Measurements from ENCODE around the gene PAK3.

PAK3 gene

GRCh38 chrX:111095974-111096895 is at the start of gene PAK3:
Gene PAK3 (plus strand): TSS chrX:111096191. CDS start chrX:111123104, 26,913 bp downstream.
- H3K4me3 ChIP-seq (IDR thresholded peaks at IDR 0.05; ENCODE audit: insufficient read depth, low read depth, low read length), result no peak within 1 kb of the TSS
- peak within 1 kb of the TSS; percentile 57; the same call in 1 of the 2 replicates for H2AFZ ChIP-seq (ENCODE audit: low read depth)
- no peak within 1 kb of the TSS for H3K27ac ChIP-seq
- H3K4me2 ChIP-seq, result peak within 1 kb of the TSS; percentile 24; the same call in 1 of the 2 replicates
- no peaks in the 10 kb centered on the region for H3K36me3 ChIP-seq (ENCODE audit: insufficient read depth)
- no peak for TF ChIP-seq CTCF (conservative IDR thresholded peaks at IDR 0.05; ENCODE audit: low read depth, low read length)
- H3K27me3 ChIP-seq (ENCODE audit: insufficient read depth, low read depth), result no peaks in the 10 kb centered on the region
- H3K4me1 ChIP-seq (ENCODE audit: low read depth, poor library complexity, severe bottlenecking), result no peaks in the 10 kb centered on the region
- no peaks in the 10 kb centered on the region for H3K79me2 ChIP-seq (ENCODE audit: insufficient read depth, low read depth)
- no peaks in the 10 kb centered on the region for H4K20me1 ChIP-seq (ENCODE audit: insufficient read depth)
- H3K9ac ChIP-seq, result peak within 1 kb of the TSS; percentile 22; the same call in 1 of the 2 replicates

- no peaks in the 10 kb centered on the region for H3K27me3 ChIP-seq (ENCODE audit: insufficient read depth, low read depth)
Observed at GRCh38 chrX:111047575-111047974, 48.4 kb upstream of the PAK3 start.

GRCh38 chrX:111052478-111052877 is 43.5 kb upstream of the PAK3 start:
- no peak for TF ChIP-seq CTCF (conservative IDR thresholded peaks at IDR 0.05; ENCODE audit: low read depth, low read length)
- H3K4me1 ChIP-seq (ENCODE audit: low read depth, poor library complexity, severe bottlenecking), result no peaks in the 10 kb centered on the region
- no peaks in the 10 kb centered on the region for H3K27me3 ChIP-seq (ENCODE audit: insufficient read depth, low read depth)
- no peak overlapping the region for H2AFZ ChIP-seq (ENCODE audit: low read depth)
- H4K20me1 ChIP-seq (ENCODE audit: insufficient read depth), result no peaks in the 10 kb centered on the region
- no peaks in the 10 kb centered on the region for H3K79me2 ChIP-seq (ENCODE audit: insufficient read depth, low read depth)
- H3K27ac ChIP-seq, result no peak overlapping the region
- H3K4me2 ChIP-seq, result no peak overlapping the region
- no peaks in the 10 kb centered on the region for H3K36me3 ChIP-seq (ENCODE audit: insufficient read depth)
- no peak overlapping the region for H3K4me3 ChIP-seq (IDR thresholded peaks at IDR 0.05; ENCODE audit: insufficient read depth, low read depth, low read length)
- no peak overlapping the region for H3K9ac ChIP-seq

More at GRCh38 chrX:111047575-111047974, 48.4 kb upstream of the PAK3 start:
- H3K36me3 ChIP-seq (ENCODE audit: insufficient read depth), result no peaks in the 10 kb centered on the region
- no peak for TF ChIP-seq CTCF (conservative IDR thresholded peaks at IDR 0.05; ENCODE audit: low read depth, low read length)
- no peak overlapping the region for H3K27ac ChIP-seq
- H3K9ac ChIP-seq, result no peak overlapping the region
- H3K79me2 ChIP-seq (ENCODE audit: insufficient read depth, low read depth), result no peaks in the 10 kb centered on the region
- no peaks in the 10 kb centered on the region for H3K4me1 ChIP-seq (ENCODE audit: low read depth, poor library complexity, severe bottlenecking)
- no peak overlapping the region for H3K4me2 ChIP-seq
- H3K4me3 ChIP-seq (IDR thresholded peaks at IDR 0.05; ENCODE audit: insufficient read depth, low read depth, low read length), result no peak overlapping the region
- no peaks in the 10 kb centered on the region for H4K20me1 ChIP-seq (ENCODE audit: insufficient read depth)
- no peak overlapping the region for H2AFZ ChIP-seq (ENCODE audit: low read depth)

- Histone ChIP-seq H3K36me3 (ENCODE audit: insufficient read depth) (no peaks in the 10 kb centered on the region), H3K4me1 (ENCODE audit: low read depth, poor library complexity, severe bottlenecking) (no peaks in the 10 kb centered on the region), H2AFZ (ENCODE audit: low read depth) (no peak overlapping the region), H3K4me2 (no peak overlapping the region), H3K4me3 (IDR thresholded peaks at IDR 0.05; ENCODE audit: insufficient read depth, low read depth, low read length) (no peak overlapping the region), H3K79me2 (ENCODE audit: insufficient read depth, low read depth) (no peaks in the 10 kb centered on the region), H3K27ac (no peak overlapping the region), H3K9ac (no peak overlapping the region), H3K27me3 (ENCODE audit: insufficient read depth, low read depth) (no peaks in the 10 kb centered on the region), H4K20me1 (ENCODE audit: insufficient read depth) (no peaks in the 10 kb centered on the region)
- TF ChIP-seq CTCF (conservative IDR thresholded peaks at IDR 0.05; ENCODE audit: low read depth, low read length), result no peak
Observed at GRCh38 chrX:111071542-111072277, 24.3 kb upstream of the PAK3 start.
